Kidney (tissue), 14 donors: ENCODE results near the gene UBE3C. TPM values are rescaled to one million over a fixed set of nuclear protein-coding genes. Genes with fewer than 3 reads are reported as not detected.

Experiments used
- DNase-seq, 5 donors: peaks; one replicate each; pipeline ENCODE4 v3.0.0-alpha.2; 2013 to 2020
- FAIRE-seq: peaks from 2 replicates; lab custom pipeline; 2012; peaks lifted over from hg19 to GRCh38; lab: Jason Lieb, UNC
- H3K27ac ChIP-seq, 2 donors: one replicate each; pipeline ENCODE4 v1.7.0; 2013; ENCODE audit warnings: low read depth in 2 of 2, low read length in 2 of 2, inconsistent platforms in 1 of 2
- H3K27me3 ChIP-seq: one replicate; pipeline ENCODE4 v1.7.1; 2013; ENCODE audit warnings: low read length, inconsistent platforms; ENCODE audit not compliant: control insufficient read depth, insufficient read depth
- H3K36me3 ChIP-seq, 3 donors: one replicate each; pipeline versions ENCODE4 v1.7.0 to v1.7.1; 2013; ENCODE audit warnings: low read length in 3 of 3, control low read depth in 1 of 3, inconsistent platforms in 1 of 3; ENCODE audit not compliant: insufficient read depth in 3 of 3, control insufficient read depth in 2 of 3
- H3K4me1 ChIP-seq, 3 donors: one replicate each; pipeline versions ENCODE4 v1.7.0 to v1.7.1; 2013; ENCODE audit warnings: low read length in 3 of 3, inconsistent platforms in 1 of 3, low read depth in 1 of 3; ENCODE audit not compliant: control insufficient read depth in 2 of 3, insufficient read depth in 2 of 3
- H3K4me3 ChIP-seq, 3 donors: one replicate each; pipeline versions ENCODE4 v1.7.0 to v1.8.1; 2013; ENCODE audit warnings: low read length in 3 of 3, control low read depth in 1 of 3, inconsistent platforms in 1 of 3
- H3K9ac ChIP-seq, 3 donors: one replicate each; pipeline versions ENCODE4 v1.7.0 to v1.7.1; 2013; ENCODE audit warnings: low read length in 3 of 3, control low read depth in 1 of 3, inconsistent platforms in 1 of 3
- H3K9me3 ChIP-seq, 3 donors: one replicate each; pipeline versions ENCODE4 v1.7.0 to v1.7.1; 2013; ENCODE audit warnings: low read length in 3 of 3, control low read depth in 1 of 3, inconsistent platforms in 1 of 3; ENCODE audit not compliant: control insufficient read depth in 2 of 3, insufficient read depth in 1 of 3
- intact Hi-C: fragments of 100-400 bp; cut with DNase I; formaldehyde crosslinking; loops from one replicate; pipeline ENCODE4 v1.11.1; 2022
- polyA plus RNA-seq: library from polyadenylated mRNA; stranded (reverse); fragments of 350-450 nt; fragmentation: Illumina TruSeq; extraction: RNeasy Lipid Tissue Mini Kit (QIAGEN cat#74804); gene quantifications from one replicate; pipeline ENCODE4 v1.2.3, GENCODE V29; 2014; ENCODE audit warnings: low read depth, low replicate concordance; ENCODE audit not compliant: insufficient read depth
- total RNA-seq: library from RNA; stranded (reverse); fragmentation: NEBNext Ultra II Directional; extraction: Animal tissue kit (Norgen Biotek cat#: 25700); gene quantifications from one replicate; pipeline ENCODE4 v1.2.1, GENCODE V29; 2021
- TF ChIP-seq, protein P1 (sequence below): IDR thresholded peaks from 3 replicates; pipeline ENCODE4 v1.5.1; 2012; ENCODE audit warnings: mild to moderate bottlenecking, moderate library complexity, borderline replicate concordance; ENCODE audit not compliant: insufficient read depth; ENCODE audit errors: extremely low read depth
- donor health status: control.
- donor health status: control.
- donor health status: control.
- donor health status: control.
- donor health status: control.
- donor health status: DM: yes; HTN: yes; CAD: no.
- donor health status: Normal renal cell carcinoma (clear cell type).

The UBE3C gene
- total and polyA plus RNA-seq, 2 donors from 2014 or later, result 20.9 to 58.5 TPM

DNA sequence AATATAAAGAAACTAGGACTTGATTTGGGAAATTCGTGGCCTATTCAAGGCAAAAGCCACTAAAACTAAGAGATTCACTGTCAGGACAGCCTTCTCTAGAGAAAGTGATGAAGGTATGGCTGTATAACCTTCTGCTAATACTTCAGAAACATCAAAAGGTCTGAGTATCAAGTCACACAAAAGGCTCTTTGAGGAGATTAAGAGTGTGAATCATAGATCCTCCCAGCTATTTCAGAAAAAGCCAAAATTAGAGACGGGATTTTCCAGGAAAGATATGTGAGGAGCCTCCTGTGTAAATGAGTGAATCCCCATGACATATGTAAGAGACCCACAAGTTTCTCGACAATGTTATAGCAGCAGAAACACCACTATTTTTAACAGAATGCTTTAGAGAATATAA lies 56.2 kb downstream of the UBE3C start:
- no peak overlapping the region for H3K9ac ChIP-seq
- DNase-seq, result no peak
- H3K9me3 ChIP-seq, result no peaks in the 10 kb centered on the region
- TF ChIP-seq, protein P1, sequence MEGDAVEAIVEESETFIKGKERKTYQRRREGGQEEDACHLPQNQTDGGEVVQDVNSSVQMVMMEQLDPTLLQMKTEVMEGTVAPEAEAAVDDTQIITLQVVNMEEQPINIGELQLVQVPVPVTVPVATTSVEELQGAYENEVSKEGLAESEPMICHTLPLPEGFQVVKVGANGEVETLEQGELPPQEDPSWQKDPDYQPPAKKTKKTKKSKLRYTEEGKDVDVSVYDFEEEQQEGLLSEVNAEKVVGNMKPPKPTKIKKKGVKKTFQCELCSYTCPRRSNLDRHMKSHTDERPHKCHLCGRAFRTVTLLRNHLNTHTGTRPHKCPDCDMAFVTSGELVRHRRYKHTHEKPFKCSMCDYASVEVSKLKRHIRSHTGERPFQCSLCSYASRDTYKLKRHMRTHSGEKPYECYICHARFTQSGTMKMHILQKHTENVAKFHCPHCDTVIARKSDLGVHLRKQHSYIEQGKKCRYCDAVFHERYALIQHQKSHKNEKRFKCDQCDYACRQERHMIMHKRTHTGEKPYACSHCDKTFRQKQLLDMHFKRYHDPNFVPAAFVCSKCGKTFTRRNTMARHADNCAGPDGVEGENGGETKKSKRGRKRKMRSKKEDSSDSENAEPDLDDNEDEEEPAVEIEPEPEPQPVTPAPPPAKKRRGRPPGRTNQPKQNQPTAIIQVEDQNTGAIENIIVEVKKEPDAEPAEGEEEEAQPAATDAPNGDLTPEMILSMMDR, result no peak
- H3K27me3 ChIP-seq, result no peaks in the 10 kb centered on the region
- peaks cover 4 to 18% (median 5%) of the 10 kb centered on the region in 3 donors for H3K36me3 ChIP-seq
- no peak overlapping the region for H3K4me3 ChIP-seq
- no peak overlapping the region for H3K27ac ChIP-seq
- no peaks in the 10 kb centered on the region for H3K4me1 ChIP-seq
- intact Hi-C loops, result no loop called here
- no peak for FAIRE-seq

DNA sequence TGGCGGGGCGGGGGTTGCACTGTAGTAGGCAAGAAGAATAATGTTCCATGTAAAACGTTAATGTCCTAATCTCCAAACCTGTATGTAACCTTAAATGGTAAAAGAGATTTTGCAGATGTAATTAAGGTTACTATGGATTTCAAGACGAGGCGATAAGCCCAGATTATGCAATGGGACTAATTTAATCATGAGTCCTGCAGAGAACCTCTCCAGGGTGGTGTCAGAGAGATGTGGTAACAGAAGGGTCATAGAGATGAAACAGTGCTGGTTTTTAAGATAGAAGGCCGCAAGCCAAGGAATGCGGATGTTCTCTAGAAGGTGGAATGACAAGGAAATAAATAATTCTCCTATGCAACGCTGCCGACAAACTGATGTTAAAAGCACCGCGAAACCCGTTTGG lies 57.1 kb downstream of the UBE3C start:
- Histone ChIP-seq H3K27me3 (no peaks in the 10 kb centered on the region), H3K4me3 (no peak overlapping the region), H3K36me3 (peaks cover 4 to 11% (median 5%) of the 10 kb centered on the region in 3 donors), H3K9me3 (no peaks in the 10 kb centered on the region), H3K27ac (no peak overlapping the region), H3K9ac (no peak overlapping the region), H3K4me1 (no peaks in the 10 kb centered on the region)
- TF ChIP-seq, protein P1, result no peak
- DNase-seq, result no peak
- no peak for FAIRE-seq
- intact Hi-C loops, result no loop called here

DNA sequence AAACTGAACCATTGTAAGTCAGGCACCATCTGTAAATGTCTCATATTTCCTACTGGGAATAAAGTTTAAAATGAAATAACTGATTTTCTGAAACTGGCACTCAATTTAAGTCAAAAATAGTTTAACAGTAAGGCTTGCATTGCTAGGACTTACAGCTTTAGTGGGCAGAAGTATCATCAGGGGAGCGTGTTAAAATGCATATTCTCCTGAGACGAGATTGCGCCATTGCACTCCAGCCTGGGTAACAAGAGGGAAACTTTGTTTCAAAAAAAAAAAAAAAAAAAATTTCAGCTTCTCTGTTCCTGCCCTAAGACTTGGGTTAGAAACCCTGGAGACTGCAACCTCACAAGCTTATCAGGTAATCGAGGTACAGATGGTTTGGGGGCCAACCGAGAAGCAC lies 65.4 kb downstream of the UBE3C start:
- no peaks in the 10 kb centered on the region for H3K4me1 ChIP-seq
- TF ChIP-seq, protein P1, result no peak
- no peak for FAIRE-seq

DNA sequence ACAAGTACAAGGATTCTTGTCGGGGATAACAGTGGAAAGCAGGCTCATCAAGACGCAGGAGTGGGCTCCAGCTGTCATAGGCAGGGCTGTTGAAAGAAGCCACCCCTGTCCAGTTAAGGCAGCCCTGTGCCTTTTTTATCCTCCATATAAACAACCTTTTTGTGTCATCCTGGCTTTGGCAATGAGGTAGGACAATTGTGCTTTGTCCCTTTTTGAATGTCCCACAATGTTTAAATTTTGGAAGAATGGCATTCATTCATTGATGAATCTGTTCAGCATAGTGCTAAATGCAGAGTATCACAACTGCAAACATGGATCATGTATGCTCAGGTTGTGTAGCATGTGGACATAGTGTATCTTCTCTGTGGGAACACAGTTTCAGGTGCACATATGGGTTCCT lies 66.7 kb downstream of the UBE3C start:
- no peaks in the 10 kb centered on the region for H3K9me3 ChIP-seq
- no peak overlapping the region for H3K4me3 ChIP-seq
- no peak for FAIRE-seq
- peaks cover 6 to 17% (median 11%) of the 10 kb centered on the region in 3 donors for H3K36me3 ChIP-seq
- no peak for DNase-seq
- intact Hi-C loops, result no loop called here
- no peaks in the 10 kb centered on the region for H3K4me1 ChIP-seq
- H3K27me3 ChIP-seq, result no peaks in the 10 kb centered on the region
- H3K9ac ChIP-seq, result no peak overlapping the region
- H3K27ac ChIP-seq, result no peak overlapping the region
- TF ChIP-seq, protein P1, result no peak

More for the DNA sequence above, 65.4 kb downstream of the UBE3C start:
- Histone ChIP-seq H3K27ac (no peak overlapping the region), H3K4me3 (no peak overlapping the region), H3K36me3 (peaks cover 6 to 14% (median 10%) of the 10 kb centered on the region in 3 donors), H3K9me3 (no peaks in the 10 kb centered on the region), H3K27me3 (no peaks in the 10 kb centered on the region), H3K9ac (no peak overlapping the region)
- intact Hi-C loops, result no loop called here
- DNase-seq, result no peak
